OCI-LY3 (cell line): ENCODE results near the gene JOSD2.

ENCODE experiments used
- H2AFZ ChIP-seq: fragments of 200-600, 300-600 bp; shearing (Covaris generic); 2 replicates; pipeline ENCODE4 v1.6.0; 2014; ENCODE audit warnings: antibody characterized with exemption, low read depth, low read length
- H3K27ac ChIP-seq: fragments of 200-600, 300-600 bp; sonication (generic); 2 replicates; pipeline ENCODE4 v1.5.1; 2014; ENCODE audit warnings: mild to moderate bottlenecking, low read length, moderate library complexity, mixed read lengths
- H3K27me3 ChIP-seq: fragments of 200-600, 300-600 bp; sonication (generic); 2 replicates; pipeline ENCODE4 v1.6.1; 2014; ENCODE audit warnings: low read depth, low read length, mixed read lengths
- H3K36me3 ChIP-seq: fragments of 200-600, 300-600 bp; sonication (generic); replicated peaks from 2 replicates; pipeline ENCODE3; 2014; ENCODE audit warnings: low read depth, low read length, mixed read lengths
- H3K4me1 ChIP-seq: fragments of 300-600, 200-600 bp; sonication (generic); 2 replicates; pipeline ENCODE4 v1.6.1; 2014; ENCODE audit warnings: low read length, mixed read lengths
- H3K4me2 ChIP-seq: fragments of 200-600, 300-600 bp; sonication (generic); 2 replicates; pipeline ENCODE4 v1.6.1; 2014; ENCODE audit warnings: low read length, mixed read lengths
- H3K4me3 ChIP-seq: fragments of 300-600, 200-600 bp; sonication (generic); 2 replicates; pipeline ENCODE4 v1.5.1; 2014; ENCODE audit warnings: antibody characterized with exemption, mild to moderate bottlenecking, low read length, moderate library complexity
- H3K79me2 ChIP-seq: fragments of 300-600, 200-600 bp; shearing (Covaris generic); 2 replicates; pipeline ENCODE4 v1.6.1; 2014; ENCODE audit warnings: mild to moderate bottlenecking, low read length, mixed read lengths
- H3K9ac ChIP-seq: fragments of 300-600, 200-600 bp; shearing (Covaris generic); 2 replicates; pipeline ENCODE4 v1.6.0; 2014; ENCODE audit warnings: mild to moderate bottlenecking, low read length, moderate library complexity
- H3K9me3 ChIP-seq: fragments of 200-600, 300-600 bp; shearing (Covaris generic); 2 replicates; pipeline ENCODE4 v1.6.1; 2014; ENCODE audit warnings: low read length, mixed read lengths; ENCODE audit not compliant: insufficient read depth
- H4K20me1 ChIP-seq: fragments of 200-600, 300-600 bp; sonication (generic); 2 replicates; pipeline ENCODE4 v1.6.1; 2016; ENCODE audit warnings: low read length, mixed read lengths; ENCODE audit not compliant: insufficient read depth
- CTCF ChIP-seq: fragments of 200-600, 300-600 bp; sonication (generic); IDR thresholded peaks from 2 replicates; pipeline ENCODE4 v1.5.1; 2014; ENCODE audit warnings: antibody characterized with exemption, low read length, low read depth
- EZH2phosphoT487 ChIP-seq: fragments of 200-600 bp; shearing (Covaris generic); IDR thresholded peaks from 2 replicates; pipeline ENCODE4 v1.6.1; 2018; ENCODE audit warnings: antibody characterized with exemption, mixed run types, low read depth

Gene JOSD2

GRCh38 chr19:50480281-50481111, 30.5 kb downstream of the JOSD2 start:
- Histone ChIP-seq H2AFZ (no peak overlapping the region), H4K20me1 (peaks cover 15% of the 10 kb centered on the region), H3K27ac (no peak overlapping the region), H3K4me1 (peaks cover 18% of the 10 kb centered on the region), H3K27me3 (no peaks in the 10 kb centered on the region), H3K9ac (no peak overlapping the region), H3K79me2 (peaks cover 38% of the 10 kb centered on the region), H3K4me2 (no peak overlapping the region), H3K4me3 (no peak overlapping the region), H3K36me3 (peaks cover 43% of the 10 kb centered on the region), H3K9me3 (no peaks in the 10 kb centered on the region)
- TF ChIP-seq CTCF (no peak), EZH2phosphoT487 (no peak)

DNA sequence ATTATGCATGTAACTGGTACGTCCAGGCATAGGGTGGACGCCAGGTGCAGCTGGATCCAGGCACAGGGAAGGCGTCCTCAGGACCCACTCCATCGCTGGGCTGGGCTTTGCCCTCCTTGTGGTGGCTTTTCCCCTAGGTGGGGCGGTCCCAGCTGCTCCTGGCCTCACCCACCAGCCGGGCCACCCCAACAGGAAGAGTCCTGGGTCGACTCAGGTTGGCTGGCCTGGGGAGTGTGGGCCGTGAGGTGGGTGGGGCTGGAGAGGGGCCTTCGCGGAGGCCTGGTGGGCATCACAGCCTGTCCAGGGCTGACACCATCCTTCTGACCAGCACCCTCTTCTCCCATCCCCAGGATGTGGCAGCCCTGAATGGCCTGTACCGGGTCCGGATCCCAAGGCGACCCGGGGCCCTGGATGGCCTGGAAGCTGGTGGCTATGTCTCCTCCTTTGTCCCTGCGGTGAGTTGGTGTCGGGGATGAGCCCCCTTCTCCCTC, 31.2 kb downstream of the JOSD2 start:
- H4K20me1 ChIP-seq = peaks cover 15% of the 10 kb centered on the region
- TF ChIP-seq CTCF = no peak
- TF ChIP-seq EZH2phosphoT487 = no peak
- no peak overlapping the region for H2AFZ ChIP-seq
- H3K27me3 ChIP-seq = no peaks in the 10 kb centered on the region
- H3K9me3 ChIP-seq = no peaks in the 10 kb centered on the region
- H3K4me1 ChIP-seq = peaks cover 18% of the 10 kb centered on the region
- no peak overlapping the region for H3K4me2 ChIP-seq
- H3K9ac ChIP-seq = no peak overlapping the region
- H3K79me2 ChIP-seq = peaks cover 38% of the 10 kb centered on the region
- no peak overlapping the region for H3K4me3 ChIP-seq
- H3K27ac ChIP-seq = no peak overlapping the region
- peaks cover 36% of the 10 kb centered on the region for H3K36me3 ChIP-seq

DNA sequence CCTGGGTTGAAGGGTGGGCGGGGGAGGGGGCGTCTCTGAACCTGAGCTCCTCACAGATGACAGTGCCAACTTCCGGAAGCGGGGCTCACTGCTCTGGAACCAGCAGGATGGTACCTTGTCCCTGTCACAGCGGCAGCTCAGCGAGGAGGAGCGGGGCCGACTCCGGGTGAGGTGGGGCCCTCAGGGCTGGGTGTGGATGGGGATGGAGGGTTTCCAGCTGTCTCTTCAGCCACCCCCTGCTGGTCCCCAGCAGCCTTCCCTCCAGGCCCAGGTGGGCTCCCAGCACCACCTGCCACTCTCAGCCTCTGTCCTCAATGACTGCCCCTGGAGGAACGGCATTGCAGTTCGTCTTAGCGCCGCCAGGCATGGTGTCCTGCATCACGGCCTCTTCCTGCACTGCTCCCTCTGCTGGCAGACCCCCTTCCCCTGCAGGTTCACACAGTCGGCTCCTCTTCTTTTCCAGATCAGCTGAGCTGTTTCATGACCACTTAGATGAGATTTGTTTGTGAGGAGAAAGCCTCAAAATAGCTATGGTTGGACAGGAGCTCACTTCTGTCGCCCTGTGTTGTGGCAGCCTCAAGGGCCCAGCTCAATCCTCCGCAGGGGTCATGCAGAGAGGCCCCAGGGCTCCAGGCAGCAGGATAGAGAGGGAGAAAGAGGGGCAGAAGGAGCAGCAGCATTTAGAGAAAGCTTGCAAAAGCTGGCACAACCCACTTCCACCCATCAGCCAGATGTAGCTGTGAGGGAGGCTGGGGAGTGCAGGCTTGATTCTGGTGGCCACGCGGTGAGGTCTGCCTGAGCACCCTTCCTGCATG, 31.9 kb downstream of the JOSD2 start:
- peaks cover 18% of the 10 kb centered on the region for H3K4me1 ChIP-seq

More for the DNA sequence above, 31.9 kb downstream of the JOSD2 start:
- H4K20me1 ChIP-seq = peaks cover 15% of the 10 kb centered on the region
- no peaks in the 10 kb centered on the region for H3K27me3 ChIP-seq
- TF ChIP-seq EZH2phosphoT487 = no peak
- peak; percentile 87 for TF ChIP-seq CTCF
- H3K36me3 ChIP-seq = peaks cover 30% of the 10 kb centered on the region
- no peak overlapping the region for H3K27ac ChIP-seq
- H2AFZ ChIP-seq = no peak overlapping the region
- H3K9ac ChIP-seq = no peak overlapping the region
- H3K4me2 ChIP-seq = no peak overlapping the region
- H3K4me3 ChIP-seq = no peak overlapping the region
- H3K9me3 ChIP-seq = no peaks in the 10 kb centered on the region
- peaks cover 38% of the 10 kb centered on the region for H3K79me2 ChIP-seq
